Renal cortex interstitium (tissue), 11 donors: ENCODE data around the gene ADGRG3. TPM values are rescaled to one million over a fixed set of nuclear protein-coding genes. Genes with fewer than 3 reads are reported as not detected.

Experiments used
- DNase-seq, 11 donors: peaks; one replicate each; pipeline ENCODE4 v3.0.0-alpha.2; 2013; ENCODE audit warnings: low read depth in 9 of 11, low spot score in 4 of 11; ENCODE audit errors: extremely low read depth in 1 of 11
- polyA plus RNA-seq, 3 donors: library from polyadenylated mRNA; unstranded; fragments of 120-200 nt; gene quantifications; one replicate each; pipeline ENCODE4 v1.2.1, GENCODE V29; 2013; ENCODE audit not compliant: insufficient read length in 3 of 3

The ADGRG3 gene
- polyA plus RNA-seq, 3 donors = 0.21 to 0.48 (median 0.27) TPM

DNA sequence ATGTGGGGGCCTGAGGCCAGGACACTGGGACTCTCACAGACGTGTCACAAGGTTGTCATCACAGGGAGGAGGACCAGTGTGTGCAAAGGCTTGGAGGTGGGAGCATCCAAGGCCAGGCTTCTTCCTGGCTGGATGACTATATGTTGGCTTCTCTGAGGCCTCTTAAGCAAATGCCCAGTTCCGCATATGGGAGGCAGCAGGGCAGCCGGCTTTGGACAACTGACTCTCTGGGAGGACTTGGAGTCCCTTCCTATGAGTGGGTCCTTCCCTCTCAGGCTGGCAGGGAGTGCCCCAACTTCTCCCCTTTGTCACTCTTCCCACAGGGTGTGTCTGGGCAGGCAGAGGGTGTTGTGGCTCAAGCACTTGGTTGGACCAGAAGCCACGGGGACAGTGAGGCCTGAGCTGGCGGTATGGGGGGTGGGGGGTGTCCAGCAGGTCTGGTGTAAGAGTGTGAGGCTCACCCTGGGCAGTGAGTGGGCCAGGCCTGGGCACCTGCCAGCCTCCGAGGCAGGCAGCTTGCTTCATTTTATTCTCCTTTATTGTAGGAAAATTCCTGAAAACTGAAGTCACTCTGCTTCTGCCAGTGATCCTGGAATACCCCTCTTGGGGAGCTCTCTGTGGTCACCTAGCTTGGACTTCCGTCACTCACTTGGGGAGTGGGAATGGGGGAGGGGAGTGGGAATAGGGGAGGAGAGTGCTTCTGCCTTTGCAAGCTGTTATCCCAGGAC, 24.8 kb upstream of the ADGRG3 start:
- DNase-seq = no peak

DNA sequence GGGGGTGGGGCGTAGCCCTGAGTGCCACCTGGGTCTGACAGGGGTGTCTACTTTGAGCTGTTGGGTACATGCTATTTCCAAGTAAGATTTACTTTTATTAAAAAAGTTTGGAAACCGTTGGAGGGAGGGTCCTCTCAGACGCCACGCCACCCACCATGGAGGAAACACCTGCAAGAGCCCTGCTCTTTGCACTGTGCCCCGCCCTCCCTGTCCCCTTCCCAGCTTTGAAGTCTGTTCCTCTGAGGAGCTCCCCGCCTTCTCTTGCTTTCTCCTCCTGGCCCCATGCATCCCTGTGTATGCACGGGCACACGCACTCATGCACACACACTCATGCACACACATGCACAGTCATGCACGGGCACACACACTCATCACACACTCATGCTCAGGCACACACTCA, 24.2 kb upstream of the ADGRG3 start:
- DNase-seq = no peak

DNA sequence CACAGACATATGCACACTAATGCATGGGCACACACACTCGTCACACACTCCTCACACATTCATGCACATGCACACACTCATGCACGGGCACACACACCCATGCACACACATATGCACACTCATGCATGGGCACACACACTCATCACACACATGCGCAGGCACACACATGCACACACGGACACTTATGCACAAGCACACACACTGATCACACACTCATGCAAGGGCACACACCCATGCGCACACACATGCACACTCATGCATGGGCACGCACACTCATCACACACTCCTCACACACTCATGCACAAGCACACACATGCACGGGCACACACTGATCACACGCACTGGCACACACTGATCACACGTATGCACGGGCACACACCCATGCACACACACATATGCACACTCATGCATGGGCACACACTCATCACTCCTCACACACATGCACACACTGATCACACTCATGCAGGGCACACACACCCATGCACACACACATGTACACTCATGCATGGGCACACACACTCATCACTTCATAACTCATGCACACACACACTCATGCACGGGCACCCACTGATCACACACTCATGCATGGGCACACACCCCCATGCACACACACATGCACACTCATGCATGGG, 23.6 kb upstream of the ADGRG3 start:
- DNase-seq = no peak

DNA sequence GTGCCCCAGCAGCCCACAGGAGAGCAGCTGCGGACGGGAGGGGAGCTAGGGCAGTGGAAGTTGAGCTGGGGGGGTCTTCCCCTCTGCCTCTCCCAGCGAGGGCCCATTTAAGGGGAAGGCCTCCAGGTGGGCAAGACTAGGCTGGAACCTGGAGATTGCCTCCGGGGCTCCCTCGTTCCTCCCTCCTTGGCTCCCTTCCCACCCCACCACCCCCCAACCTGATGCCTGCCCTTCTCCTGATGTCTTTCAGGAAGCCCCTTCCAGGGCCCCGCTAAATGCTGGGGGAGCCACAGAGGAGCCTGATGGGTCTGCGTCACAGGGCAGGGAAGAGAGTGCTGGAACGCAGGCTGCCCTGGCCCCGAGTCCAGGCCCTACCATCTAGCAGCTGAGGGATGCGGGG, 22.9 kb upstream of the ADGRG3 start:
- no peak for DNase-seq

DNA sequence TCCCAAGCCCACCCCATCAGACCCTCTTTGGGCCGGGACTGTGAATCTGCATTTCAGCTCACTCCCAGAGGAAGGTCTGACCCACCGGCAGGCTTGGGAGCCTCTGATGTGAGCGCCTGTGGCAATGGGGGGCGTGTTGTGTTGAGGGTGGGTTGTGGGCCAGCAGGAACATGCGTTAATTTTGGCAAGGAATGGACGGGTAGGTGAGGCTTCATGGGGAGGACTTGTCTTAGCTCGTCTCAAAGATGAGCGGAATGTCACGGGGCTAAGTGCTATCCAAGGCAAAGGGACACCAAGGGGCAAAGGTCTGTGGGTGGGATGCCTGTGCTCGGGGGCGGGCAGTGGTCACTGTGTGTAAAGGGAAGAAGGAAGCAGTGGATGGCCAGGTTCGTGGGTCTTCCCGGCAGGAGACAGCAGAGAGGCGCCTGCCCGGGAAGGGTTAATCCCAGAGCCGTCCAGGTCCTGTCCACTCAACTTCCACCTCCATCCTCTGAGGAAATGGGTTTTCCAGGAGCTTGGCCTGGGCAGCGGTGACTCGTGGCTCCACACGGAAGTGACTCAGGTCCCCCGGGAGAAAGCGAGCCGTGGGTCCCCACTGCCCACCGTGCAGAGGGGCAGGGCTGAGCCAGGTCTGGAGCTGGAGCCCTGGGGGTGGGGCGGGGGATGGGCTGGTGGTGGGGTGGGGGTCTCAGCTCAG, 22.3 kb upstream of the ADGRG3 start:
- no peak for DNase-seq

DNA sequence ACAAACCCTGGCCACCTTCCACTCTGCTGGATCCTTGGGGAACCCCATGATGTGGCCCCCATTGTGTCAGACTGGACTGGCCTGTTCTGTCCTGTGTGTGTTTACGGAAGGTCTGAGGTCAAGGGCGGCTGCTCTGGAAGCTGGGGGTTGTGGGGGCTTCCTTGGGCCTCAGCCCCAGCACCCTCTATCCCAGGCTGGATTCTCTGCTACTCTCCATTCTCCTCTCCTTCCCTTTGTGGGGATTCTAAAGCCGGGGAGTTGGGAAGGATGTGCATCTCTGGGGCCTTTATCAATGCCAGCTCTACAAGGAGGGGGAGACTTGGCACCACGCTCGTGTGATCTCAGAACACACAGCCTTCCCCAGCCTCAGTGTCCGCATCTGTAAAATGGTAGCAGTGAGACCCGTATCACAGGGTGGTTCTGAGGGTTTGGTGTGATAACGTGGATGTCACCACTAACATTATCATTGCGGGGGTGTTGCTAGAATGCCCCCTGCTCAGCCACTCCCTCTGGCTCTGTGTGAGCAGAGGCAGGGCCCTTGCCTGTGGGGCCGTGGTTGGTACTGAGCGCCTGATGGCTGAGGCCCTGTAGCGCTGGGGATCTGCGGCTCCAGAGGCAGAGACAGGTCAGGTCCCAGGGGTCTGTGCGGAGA, 21.6 kb upstream of the ADGRG3 start:
- no peak for DNase-seq

DNA sequence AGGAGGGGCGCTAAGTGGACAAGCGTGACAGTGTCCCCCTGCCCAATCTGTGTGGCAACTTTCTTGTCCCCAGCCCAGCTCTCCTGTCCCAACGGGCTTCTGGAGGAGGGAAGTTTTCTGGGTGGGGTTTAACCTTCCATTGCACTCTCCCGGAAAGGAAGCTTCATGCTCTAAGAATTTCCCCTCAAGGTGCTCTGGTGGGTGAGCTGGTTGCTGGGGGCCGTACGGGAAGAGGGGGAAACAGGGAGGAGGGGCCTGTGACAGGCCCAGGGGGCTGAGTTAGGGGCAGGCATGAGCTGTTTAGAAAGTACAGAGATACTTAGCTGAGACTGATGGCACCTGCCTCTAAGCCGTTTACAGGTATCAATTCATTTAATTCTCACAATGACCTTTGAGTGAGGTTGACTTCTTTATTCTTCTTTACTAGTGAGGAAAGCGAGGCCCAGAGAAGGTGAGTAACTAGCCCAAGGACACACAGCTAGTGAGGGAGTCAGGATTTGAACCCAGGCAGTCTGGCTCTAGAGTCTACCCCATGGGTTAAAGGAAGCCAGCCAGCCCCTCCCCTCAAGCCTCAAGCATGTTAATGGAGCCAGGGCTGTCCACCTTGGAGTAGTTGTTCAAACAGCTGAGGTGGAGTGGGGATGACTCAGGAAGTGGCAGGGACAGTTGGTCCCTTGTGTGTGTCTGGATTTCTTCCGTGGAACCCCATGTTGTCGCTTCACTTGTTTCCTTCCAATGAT, 20.8 kb upstream of the ADGRG3 start:
- DNase-seq = no peak

DNA sequence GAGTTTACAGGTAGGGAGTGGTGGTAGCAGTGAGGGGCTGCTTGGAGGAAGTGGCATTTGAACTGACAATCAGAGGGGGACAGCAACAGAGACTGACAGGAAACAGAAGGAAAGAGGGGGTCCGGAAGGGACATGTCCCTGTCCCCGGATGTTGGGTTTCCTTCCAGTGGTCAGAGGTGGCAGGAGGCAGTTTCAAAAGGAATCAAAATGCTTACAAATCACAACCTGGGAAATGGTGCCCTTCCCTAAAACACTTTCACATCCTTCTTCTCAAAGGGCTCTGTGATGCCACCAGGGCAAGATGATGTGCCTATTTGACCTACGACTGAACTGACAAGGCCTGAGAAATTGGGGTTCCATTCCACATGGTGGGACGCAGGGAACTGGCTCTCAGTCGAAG, 20.0 kb upstream of the ADGRG3 start:
- no peak for DNase-seq

DNA sequence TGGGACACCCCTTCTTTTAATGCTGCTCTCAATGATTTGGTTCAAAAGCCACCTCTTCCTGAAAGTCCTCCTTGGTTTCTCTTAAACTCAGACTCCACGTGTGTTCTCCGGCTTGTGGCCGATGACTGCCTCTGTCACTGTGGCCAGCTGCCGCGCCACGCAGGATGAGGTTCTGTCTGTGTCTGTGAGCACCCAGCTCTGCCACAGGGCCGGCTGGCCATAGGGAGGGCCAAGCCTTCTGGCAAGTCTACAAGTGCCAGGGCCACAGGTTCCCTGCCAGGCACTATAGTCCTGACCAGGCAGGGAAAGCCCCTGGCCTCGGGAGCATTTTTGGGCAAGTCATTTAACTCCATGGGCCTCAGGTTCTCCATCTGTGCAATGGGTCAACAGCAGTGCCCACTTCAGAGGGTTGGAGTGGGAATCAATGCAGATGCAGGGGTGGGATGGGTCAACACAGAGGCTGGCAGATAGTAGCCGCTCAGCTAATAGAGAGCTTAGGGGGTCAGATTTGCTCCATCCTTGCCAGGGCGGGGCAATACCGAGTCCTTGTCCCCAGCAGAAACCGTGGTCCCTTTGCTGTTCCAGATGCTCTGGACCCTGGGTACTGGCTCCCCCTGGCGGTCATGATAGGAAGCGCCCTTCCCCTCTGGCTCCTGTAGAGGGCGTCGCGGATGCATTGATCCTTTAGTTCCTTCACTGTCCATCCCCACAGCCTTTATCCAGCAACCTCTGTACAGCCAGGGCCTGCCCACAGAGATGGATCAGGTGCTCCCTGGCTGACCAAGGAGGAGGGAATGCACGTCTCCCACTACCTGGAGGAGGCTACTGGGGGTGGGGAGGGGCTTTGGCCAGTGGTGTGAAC, 19.3 kb upstream of the ADGRG3 start:
- DNase-seq = peak in 5 of 11 donors; percentile 37 to 67 (median 56)

DNA sequence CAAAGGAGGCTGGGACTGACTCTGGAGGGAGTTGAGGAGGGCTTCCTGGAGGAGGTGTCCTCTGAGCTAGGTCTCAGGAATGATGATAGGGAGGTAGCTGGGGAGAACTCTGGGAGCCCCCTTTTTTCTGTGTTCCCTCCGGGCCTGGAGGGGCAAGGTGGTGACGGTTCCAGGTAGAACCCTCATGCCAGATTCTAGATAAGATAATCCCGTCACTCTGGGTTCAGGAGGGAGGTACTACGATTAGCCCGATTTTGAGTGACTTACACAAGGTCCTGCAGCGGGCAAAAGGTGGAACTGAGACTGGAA, 18.7 kb upstream of the ADGRG3 start:
- no peak for DNase-seq

DNA sequence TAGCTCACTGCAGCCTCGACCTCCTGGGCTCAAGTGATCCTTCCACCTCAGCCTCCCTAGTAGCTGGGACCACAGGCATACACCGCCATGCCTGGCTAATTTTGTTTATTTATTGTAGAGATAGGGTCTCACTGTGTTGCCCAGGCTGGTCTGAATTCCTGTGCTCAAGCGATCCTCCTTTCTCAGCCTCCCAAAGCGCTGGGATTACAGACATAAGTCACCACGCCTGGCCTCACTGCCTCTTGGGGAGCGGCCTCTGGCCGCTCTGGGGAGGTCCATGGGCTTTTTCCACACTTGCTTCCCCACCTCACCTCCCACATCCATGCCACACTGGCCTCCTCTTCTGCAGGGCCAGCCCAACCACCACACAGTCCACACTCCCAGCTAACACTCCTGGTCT, 18.3 kb upstream of the ADGRG3 start:
- DNase-seq = no peak

DNA sequence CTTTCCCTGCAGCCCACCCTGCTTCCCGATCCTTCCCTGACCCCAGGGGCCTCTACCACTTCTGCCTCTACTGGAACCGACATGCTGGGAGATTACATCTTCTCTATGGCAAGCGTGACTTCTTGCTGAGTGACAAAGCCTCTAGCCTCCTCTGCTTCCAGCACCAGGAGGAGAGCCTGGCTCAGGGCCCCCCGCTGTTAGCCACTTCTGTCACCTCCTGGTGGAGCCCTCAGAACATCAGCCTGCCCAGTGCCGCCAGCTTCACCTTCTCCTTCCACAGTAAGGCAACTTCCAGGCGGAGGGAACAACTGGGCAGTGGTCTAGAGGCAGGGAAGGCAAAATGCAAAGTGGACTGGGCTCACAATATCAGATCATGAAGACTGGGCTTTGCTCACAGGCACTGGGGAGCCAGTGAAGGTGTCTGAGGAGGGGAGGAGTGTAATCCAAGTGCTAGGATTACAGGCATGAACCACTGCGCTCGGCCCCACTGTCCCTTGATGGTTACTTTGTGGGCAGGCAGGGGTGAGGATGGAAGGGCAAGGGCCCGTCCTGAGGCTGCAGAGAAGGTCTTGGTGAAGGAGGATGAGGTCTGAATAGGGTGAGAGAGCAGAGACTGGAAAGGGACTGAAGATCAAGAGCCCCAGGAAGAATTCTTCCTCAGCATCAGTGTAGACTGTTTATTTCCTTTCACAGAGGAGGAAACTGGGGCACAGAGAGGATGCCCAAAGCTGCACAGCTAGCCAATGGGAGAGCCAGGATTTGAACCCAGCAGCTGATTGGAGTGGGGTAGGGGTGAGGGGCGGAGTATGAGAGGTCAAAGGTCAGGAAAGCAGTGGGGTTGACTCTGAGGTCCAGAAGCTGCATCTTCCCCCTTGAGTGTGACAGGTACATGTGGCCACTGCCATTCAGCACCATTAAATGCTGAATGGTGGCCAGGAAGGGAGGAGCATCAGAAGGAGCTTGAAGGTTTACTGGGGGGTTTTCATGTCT, 16.5 kb upstream of the ADGRG3 start:
- no peak for DNase-seq

DNA sequence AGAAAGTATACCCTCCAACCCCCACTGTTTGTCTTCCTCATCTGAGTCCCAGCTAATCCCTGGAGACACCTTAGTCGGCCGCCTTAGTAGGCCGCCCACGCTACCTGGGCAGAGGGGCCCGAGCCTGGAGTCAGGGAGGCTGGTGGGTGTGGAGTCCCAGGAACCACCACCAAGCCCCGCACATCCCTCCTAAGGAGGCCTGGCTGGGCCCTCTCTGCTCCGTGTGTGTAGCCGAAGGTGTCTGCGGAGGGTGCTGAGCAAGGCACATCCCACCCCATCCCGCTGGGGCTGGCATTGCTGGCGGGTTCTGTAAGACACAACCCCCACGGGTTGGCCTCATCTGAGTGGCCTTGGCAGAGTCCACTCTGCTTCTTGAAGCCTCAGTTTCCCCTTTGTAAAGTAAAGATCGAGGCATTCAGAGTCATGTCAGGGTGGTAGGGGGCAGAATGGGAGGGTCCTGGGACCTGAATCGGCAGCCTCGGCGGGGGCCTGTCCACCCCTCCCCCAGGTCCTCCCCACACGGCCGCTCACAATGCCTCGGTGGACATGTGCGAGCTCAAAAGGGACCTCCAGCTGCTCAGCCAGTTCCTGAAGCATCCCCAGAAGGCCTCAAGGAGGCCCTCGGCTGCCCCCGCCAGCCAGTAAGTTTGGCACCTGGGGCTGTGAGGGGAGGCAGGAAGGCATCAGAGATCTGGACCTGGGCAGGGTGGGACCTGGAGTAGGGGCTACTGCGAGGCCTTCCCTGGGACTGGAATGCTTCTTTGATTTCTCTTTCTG, 15.2 kb upstream of the ADGRG3 start:
- no peak for DNase-seq

DNA sequence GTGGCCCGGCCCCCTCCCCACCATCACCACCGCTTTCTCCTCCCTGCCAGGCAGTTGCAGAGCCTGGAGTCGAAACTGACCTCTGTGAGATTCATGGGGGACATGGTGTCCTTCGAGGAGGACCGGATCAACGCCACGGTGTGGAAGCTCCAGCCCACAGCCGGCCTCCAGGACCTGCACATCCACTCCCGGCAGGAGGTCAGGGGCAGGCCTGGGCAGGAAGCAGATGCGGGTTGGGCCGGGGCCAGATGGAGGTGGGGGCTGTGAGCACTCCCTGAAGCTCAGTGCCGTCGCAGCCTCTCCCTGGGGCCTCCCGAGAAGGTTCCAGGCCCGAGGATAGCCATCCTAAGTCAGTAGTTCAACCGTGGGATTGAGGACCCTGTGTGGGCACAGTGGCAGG, 14.2 kb upstream of the ADGRG3 start:
- no peak for DNase-seq

DNA sequence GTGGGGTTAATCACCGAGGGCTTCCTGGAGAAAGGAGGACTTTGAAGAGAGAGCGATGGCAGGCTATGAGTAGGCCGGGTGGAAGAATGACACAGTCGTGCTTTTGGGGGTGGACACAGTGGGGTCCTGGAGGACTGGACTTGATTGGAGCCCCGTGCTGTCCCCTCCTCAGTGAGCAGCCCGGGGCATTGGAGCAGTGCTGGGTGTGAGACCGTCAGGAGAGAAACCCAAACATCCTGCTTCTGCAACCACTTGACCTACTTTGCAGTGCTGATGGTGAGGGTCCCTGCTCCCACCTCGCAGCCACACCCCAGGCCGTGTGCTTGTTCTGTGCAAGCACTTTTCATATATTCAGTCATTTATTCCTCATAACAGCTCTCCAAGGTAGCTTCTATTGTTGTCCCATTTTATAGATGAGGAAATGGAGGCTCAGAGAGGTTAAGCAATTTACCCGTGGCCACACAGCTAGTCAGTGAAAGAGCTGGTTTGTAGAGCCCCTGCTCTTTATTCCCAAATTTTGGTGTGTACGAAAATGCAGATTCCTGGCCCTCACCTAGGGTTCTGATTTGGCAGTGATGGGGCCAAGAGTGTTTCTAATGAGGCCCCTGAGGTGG, 11.7 kb upstream of the ADGRG3 start:
- no peak for DNase-seq

DNA sequence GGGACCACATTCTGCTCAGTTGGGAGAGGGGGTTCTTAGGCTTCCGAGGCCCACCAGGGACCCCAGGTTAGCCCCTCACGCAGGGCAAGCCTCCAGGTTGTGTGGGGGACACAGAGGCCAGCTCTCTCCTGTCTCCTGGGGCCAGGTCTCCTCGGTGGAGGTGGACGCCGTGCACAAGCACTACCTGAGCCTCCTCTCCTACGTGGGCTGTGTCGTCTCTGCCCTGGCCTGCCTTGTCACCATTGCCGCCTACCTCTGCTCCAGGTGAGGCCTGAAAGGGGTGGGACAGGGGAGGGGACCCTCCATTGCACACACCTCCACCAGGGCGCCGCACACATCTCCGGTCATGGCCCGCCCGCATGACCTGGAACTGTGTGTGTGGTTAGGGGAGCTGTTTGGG, 10.9 kb upstream of the ADGRG3 start:
- no peak for DNase-seq
